Tibial nerve (tissue), 4 donors: ENCODE measurements around the gene ANO2. TPM values are rescaled to one million over a fixed set of nuclear protein-coding genes. Genes with fewer than 3 reads are reported as not detected.

ENCODE experiments used
- DNase-seq, 2 donors: peaks; one replicate each; pipeline ENCODE4 v3.0.0-alpha.2; 2019; ENCODE audit warnings: low spot score in 2 of 2
- H3K27ac ChIP-seq, 4 donors: fragments of 200-600 bp; sonication (generic) in 3 of 4; one replicate each; pipeline ENCODE4 v1.5.1; 2017 to 2019; ENCODE audit warnings: mild to moderate bottlenecking in 1 of 4
- H3K27me3 ChIP-seq, 2 donors: fragments of 200-600 bp; sonication (generic) in 1 of 2; one replicate each; pipeline versions ENCODE4 v1.5.1 to v1.6.0; 2017 to 2019
- H3K36me3 ChIP-seq, 3 donors: fragments of 200-600 bp; sonication (generic); one replicate each; pipeline ENCODE4 v1.5.1; 2018 to 2019
- H3K4me1 ChIP-seq, 4 donors: fragments of 200-600 bp; sonication (generic) in 3 of 4; one replicate each; pipeline ENCODE4 v1.5.1; 2017 to 2019
- H3K4me3 ChIP-seq, 4 donors: fragments of 200-600 bp; sonication (generic) in 3 of 4; one replicate each; pipeline ENCODE4 v1.5.1; 2017 to 2019; ENCODE audit warnings: mild to moderate bottlenecking in 1 of 4, moderate library complexity in 1 of 4
- H3K9me3 ChIP-seq, 4 donors: fragments of 200-600 bp; sonication (generic) in 3 of 4; one replicate each; pipeline ENCODE4 v1.5.1; 2017 to 2019
- EP300 ChIP-seq, 2 donors: sonication (generic); formaldehyde crosslinking; IDR thresholded peaks; one replicate each; pipeline ENCODE4 v1.6.1; 2017; ENCODE audit warnings: antibody characterized with exemption in 2 of 2, mild to moderate bottlenecking in 1 of 2
- POLR2A ChIP-seq, 2 donors: fragments of 450-650 bp; IDR thresholded peaks; one replicate each; pipeline ENCODE4 v1.6.1; 2017; ENCODE audit warnings: antibody characterized with exemption in 2 of 2, mild to moderate bottlenecking in 2 of 2, moderate library complexity in 2 of 2
- WGBS, 2 donors: methylation state at CpG; one replicate each; pipeline ENCODE4 v1.1.5; 2018; 5-methylcytosine and 5-hydroxymethylcytosine counted together
- total RNA-seq, 4 donors: library from RNA; depleted of rRNA; stranded (reverse); fragments of >200 nt; gene quantifications; one replicate each; pipeline ENCODE4 v1.1.0, GENCODE V29; 2016
- TF ChIP-seq, protein P1 (sequence below), 5 experiments: fragments of 200-600 bp in 3 of 5; fragments of 450-650 bp in 2 of 5; sonication (generic) in 3 of 5; IDR thresholded peaks; one replicate each; pipeline ENCODE4 v1.5.1; 2016 to 2019; ENCODE audit warnings: antibody characterized with exemption in 5 of 5, mild to moderate bottlenecking in 3 of 5, moderate library complexity in 2 of 5

The ANO2 gene
- total RNA-seq, 4 donors from 2014 or later: 13.8 to 23.2 (median 21.3) TPM

GRCh38 chr12:5817246-5817645 lies 127.8 kb downstream of the ANO2 start:
- peaks cover 0 to 27% (median 0%) of the 10 kb centered on the region in 4 donors for H3K9me3 ChIP-seq
- H3K4me1 ChIP-seq: no peaks in the 10 kb centered on the region
- no peak overlapping the region for H3K27ac ChIP-seq
- H3K36me3 ChIP-seq: no peaks in the 10 kb centered on the region
- no peaks in the 10 kb centered on the region for H3K27me3 ChIP-seq
- 81 to 88% methylated on average over 4 of the region's 4 CpGs for WGBS, 2 donors
- DNase-seq: no peak
- TF ChIP-seq EP300 (IDR thresholded peaks at IDR 0.05) (no peak), POLR2A (IDR thresholded peaks at IDR 0.05) (no peak)
- TF ChIP-seq, protein P1, sequence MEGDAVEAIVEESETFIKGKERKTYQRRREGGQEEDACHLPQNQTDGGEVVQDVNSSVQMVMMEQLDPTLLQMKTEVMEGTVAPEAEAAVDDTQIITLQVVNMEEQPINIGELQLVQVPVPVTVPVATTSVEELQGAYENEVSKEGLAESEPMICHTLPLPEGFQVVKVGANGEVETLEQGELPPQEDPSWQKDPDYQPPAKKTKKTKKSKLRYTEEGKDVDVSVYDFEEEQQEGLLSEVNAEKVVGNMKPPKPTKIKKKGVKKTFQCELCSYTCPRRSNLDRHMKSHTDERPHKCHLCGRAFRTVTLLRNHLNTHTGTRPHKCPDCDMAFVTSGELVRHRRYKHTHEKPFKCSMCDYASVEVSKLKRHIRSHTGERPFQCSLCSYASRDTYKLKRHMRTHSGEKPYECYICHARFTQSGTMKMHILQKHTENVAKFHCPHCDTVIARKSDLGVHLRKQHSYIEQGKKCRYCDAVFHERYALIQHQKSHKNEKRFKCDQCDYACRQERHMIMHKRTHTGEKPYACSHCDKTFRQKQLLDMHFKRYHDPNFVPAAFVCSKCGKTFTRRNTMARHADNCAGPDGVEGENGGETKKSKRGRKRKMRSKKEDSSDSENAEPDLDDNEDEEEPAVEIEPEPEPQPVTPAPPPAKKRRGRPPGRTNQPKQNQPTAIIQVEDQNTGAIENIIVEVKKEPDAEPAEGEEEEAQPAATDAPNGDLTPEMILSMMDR (IDR thresholded peaks at IDR 0.05): no peak
- no peak overlapping the region for H3K4me3 ChIP-seq

DNA sequence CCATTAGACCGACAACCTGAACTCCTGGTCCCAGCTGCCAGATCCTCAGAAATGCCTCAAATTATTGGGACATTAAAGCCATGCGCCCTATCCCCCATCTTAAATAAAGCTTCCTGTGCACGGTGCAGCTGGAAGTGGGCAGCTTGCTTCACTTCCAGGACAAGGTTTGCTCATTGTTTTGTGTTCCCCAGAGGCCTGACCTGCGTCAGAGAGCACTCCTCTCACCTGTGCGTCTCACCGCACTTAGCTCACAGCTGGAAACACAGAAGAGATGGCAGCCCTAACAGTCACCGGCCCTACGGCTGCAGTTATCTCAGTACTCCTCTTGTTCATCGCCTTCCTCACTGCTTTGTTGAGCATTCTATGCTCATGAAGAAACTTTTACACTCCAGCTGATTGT lies 135.5 kb downstream of the ANO2 start:
- no peaks in the 10 kb centered on the region for H3K4me1 ChIP-seq
- no peak for DNase-seq
- H3K27me3 ChIP-seq: peaks cover 0 to 4% of the 10 kb centered on the region in 2 donors
- WGBS, 2 donors: 71 to 72% methylated on average over 9 of the region's 9 CpGs
- TF ChIP-seq POLR2A (IDR thresholded peaks at IDR 0.05): no peak
- TF ChIP-seq, protein P1 (IDR thresholded peaks at IDR 0.05): no peak
- TF ChIP-seq EP300 (IDR thresholded peaks at IDR 0.05): no peak
- H3K9me3 ChIP-seq: no peaks in the 10 kb centered on the region
- H3K27ac ChIP-seq: no peak overlapping the region
- no peak overlapping the region for H3K4me3 ChIP-seq
- H3K36me3 ChIP-seq: no peaks in the 10 kb centered on the region

DNA sequence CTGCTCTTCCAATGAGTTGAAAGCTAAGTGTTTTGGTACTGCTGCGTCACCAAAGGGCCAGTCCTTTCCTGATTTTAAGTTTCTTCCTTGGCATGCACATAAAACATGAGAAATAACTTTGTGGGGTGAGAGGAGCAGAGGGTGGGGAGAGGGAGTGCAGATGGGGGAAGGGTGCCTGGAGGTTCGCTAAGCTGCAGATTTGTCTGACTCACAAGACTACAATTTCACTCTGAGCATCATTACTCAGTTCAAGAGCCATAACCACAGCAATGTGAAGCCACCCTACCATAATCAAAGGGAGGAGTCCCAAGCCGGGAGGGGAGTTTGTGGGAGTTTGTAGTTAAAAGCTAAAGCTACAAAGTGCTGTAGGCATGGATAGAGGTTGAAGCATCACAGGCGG lies 136.1 kb downstream of the ANO2 start:
- Histone ChIP-seq H3K4me3 (no peak overlapping the region), H3K9me3 (no peaks in the 10 kb centered on the region), H3K27me3 (peaks cover 0 to 4% of the 10 kb centered on the region in 2 donors), H3K36me3 (no peaks in the 10 kb centered on the region), H3K4me1 (no peaks in the 10 kb centered on the region), H3K27ac (no peak overlapping the region)
- no peak for DNase-seq
- WGBS, 2 donors: 41 to 49% methylated on average over 3 to 4 of the region's 4 CpGs
- TF ChIP-seq, protein P1 (IDR thresholded peaks at IDR 0.05): no peak
- TF ChIP-seq POLR2A (IDR thresholded peaks at IDR 0.05) (no peak), EP300 (IDR thresholded peaks at IDR 0.05) (no peak)

DNA sequence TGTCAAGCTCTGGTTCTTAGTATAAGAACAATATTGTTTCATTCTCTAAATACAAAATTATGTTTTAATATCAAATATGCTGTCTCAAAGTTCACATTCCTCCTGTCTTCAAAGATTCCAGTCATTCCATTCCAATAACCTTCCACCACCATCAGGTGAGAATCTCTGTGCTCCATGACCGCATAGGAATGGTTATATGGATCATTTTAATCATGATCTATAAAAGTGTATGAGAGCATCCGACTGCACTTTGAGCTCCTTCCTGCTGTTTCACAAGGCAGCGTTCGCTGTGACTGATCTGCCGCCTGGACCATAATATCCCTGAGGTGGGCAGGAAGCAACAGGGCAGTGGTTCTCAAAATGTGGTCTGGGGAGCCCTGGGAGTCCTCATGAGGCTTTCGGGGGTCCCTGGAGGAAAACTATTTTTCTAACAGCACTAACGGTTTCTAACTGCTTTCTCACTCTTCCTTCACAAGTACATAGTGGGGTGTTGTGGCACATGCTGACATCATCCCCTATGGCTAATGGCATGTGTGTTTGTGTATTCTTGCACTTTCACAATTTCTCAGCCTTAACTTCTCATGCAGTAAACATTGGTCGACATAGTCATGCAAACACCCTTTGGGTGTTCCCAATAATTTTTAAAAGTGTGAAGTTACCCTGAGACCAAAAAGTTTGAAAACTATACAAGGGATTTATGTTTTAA lies 137.4 kb downstream of the ANO2 start:
- Histone ChIP-seq H3K9me3 (no peaks in the 10 kb centered on the region), H3K36me3 (no peaks in the 10 kb centered on the region), H3K27ac (no peak overlapping the region), H3K4me3 (no peak overlapping the region), H3K27me3 (peaks cover 0 to 4% of the 10 kb centered on the region in 2 donors), H3K4me1 (no peaks in the 10 kb centered on the region)
- no peak for DNase-seq
- WGBS, 2 donors: 61 to 64% methylated on average over 8 of the region's 8 CpGs
- no peak for TF ChIP-seq EP300 (IDR thresholded peaks at IDR 0.05)
- TF ChIP-seq POLR2A (IDR thresholded peaks at IDR 0.05): no peak
- TF ChIP-seq, protein P1 (IDR thresholded peaks at IDR 0.05): no peak

- WGBS, 2 donors: 82 to 87% methylated on average over 6 of the region's 6 CpGs
- no peak for DNase-seq
- H3K4me3 ChIP-seq: no peak overlapping the region
- TF ChIP-seq POLR2A (IDR thresholded peaks at IDR 0.05) (no peak), EP300 (IDR thresholded peaks at IDR 0.05) (no peak)
- TF ChIP-seq, protein P1 (IDR thresholded peaks at IDR 0.05): no peak
- H3K27ac ChIP-seq: no peak overlapping the region
- H3K27me3 ChIP-seq: peaks cover 0 to 4% of the 10 kb centered on the region in 2 donors
- H3K4me1 ChIP-seq: no peaks in the 10 kb centered on the region
- H3K36me3 ChIP-seq: no peaks in the 10 kb centered on the region
- no peaks in the 10 kb centered on the region for H3K9me3 ChIP-seq
Observed at GRCh38 chr12:5807090-5807414, 138.0 kb downstream of the ANO2 start.
